K562 (cell line): ENCODE measurements around the gene CDT1. TPM values are rescaled to one million over a fixed set of nuclear protein-coding genes. Genes with fewer than 3 reads are reported as not detected.

Experiments used
- ATF1 ChIP-seq, 2 experiments: fragments of 450-650 bp in 1 of 2; IDR thresholded peaks; 2 replicates each; pipeline ENCODE4 v1.6.1; 2016; ENCODE audit warnings: missing compliant biosample characterization in 1 of 2, missing genetic modification characterization in 1 of 2
- CHD7 ChIP-seq: fragments of 200-600 bp; sonication (generic); IDR thresholded peaks from one replicate; pipeline ENCODE4 v1.6.1; 2012; ENCODE audit warnings: mild to moderate bottlenecking, low read depth, low read length, inconsistent platforms
- DNMT1 ChIP-seq: fragments of 450-650 bp; IDR thresholded peaks from 2 replicates; pipeline ENCODE4 v1.6.1; 2016; ENCODE audit warnings: antibody characterized with exemption, mild to moderate bottlenecking
- ETS1 ChIP-seq: conservative IDR thresholded peaks from 2 replicates; pipeline ENCODE4 v1.6.1; 2011; ENCODE audit warnings: low read depth, mild to moderate bottlenecking, low read length; ENCODE audit not compliant: control insufficient read depth
- FOXO4 ChIP-seq: fragments of 450-650 bp; formaldehyde crosslinking; IDR thresholded peaks from 2 replicates; pipeline ENCODE4 v1.4.0; 2020; ENCODE audit warnings: mild to moderate bottlenecking, moderate library complexity
- MXI1 ChIP-seq: IDR thresholded peaks from 2 replicates; pipeline ENCODE4 v1.6.1; 2011; ENCODE audit warnings: low read depth, mild to moderate bottlenecking, improper control_type of control experiment, low read length
- MYC ChIP-seq, 2 experiments: fragments of 250-450 bp in 1 of 2; sonication (Bioruptor Pico) in 1 of 2; IDR thresholded peaks; 2 replicates each; pipeline versions ENCODE4 v1.5.1 to v1.6.1; 2012 to 2021; ENCODE audit warnings: low read depth in 2 of 2, borderline replicate concordance in 1 of 2, improper control_type of control experiment in 1 of 2, low read length in 1 of 2, mild to moderate bottlenecking in 1 of 2, moderate library complexity in 1 of 2
- NELFE ChIP-seq: IDR thresholded peaks from 2 replicates; pipeline ENCODE4 v1.6.1; 2011; ENCODE audit warnings: mild to moderate bottlenecking; ENCODE audit not compliant: insufficient read depth, insufficient read length
- TCF15 ChIP-seq: fragments of 250-450 bp; sonication (Bioruptor Pico); IDR thresholded peaks from 2 replicates; pipeline ENCODE4 v1.8.0; 2022; ENCODE audit warnings: moderate library complexity, mild to moderate bottlenecking, inconsistent platforms
- ZNF324 ChIP-seq: fragments of 250-450 bp; sonication (Bioruptor Pico); IDR thresholded peaks from 2 replicates; pipeline ENCODE4 v1.4.0; 2020; ENCODE audit warnings: mild to moderate bottlenecking
- polyA plus RNA-seq, 8 experiments: library from polyadenylated mRNA; depleted of rRNA in 4 of 8; stranded (reverse) in 5 of 8; unstranded in 3 of 8; fragments of >200 nt; fragmentation: Nextera tagmentation in 2 of 8; fragmentation: Illumina TruSeq in 1 of 8; extraction: Ambion mirVana in 2 of 8; extraction: Trizol in 1 of 8; gene quantifications; 2 replicates each; pipeline versions ENCODE4 v1.2.1 to v1.2.3, GENCODE V29; 2011 to 2014; ENCODE audit warnings: inconsistent platforms in 1 of 8, missing spikeins in 1 of 8
- total RNA-seq, 7 experiments: library from RNA; depleted of rRNA in 6 of 7; stranded (reverse); fragments of >200 nt in 6 of 7; fragmentation: Illumina TruSeq in 2 of 7; extraction: Trizol in 2 of 7; gene quantifications; 2 replicates each; pipeline versions ENCODE4 v1.2.1 to v1.2.3, GENCODE V29; 2011 to 2021; ENCODE audit warnings: low replicate concordance in 1 of 7

The CDT1 gene
- total and polyA plus RNA-seq, 9 of the 15 experiments (the other 6 are each of a cell fraction or from before 2014, with no cell fraction given) = 0.92 to 178 (median 14.2) TPM

- TF ChIP-seq ETS1 (peak; percentile 67), DNMT1 (no peak), NELFE (no peak), ZNF324 (no peak), CHD7 (peak; percentile 99), TCF15 (CRISPR knock-in tag) (no peak), ATF1 (CRISPR knock-in tag; IDR thresholded peaks at IDR 0.05) (no peak), ATF1 (tag; IDR thresholded peaks at IDR 0.05) (peak; percentile 63), MXI1 (peak; percentile 71; the same call in 1 of the 2 replicates), FOXO4 (CRISPR knock-in tag) (no peak), MYC (IDR thresholded peaks at IDR 0.05; ENCODE audit: low read depth, low read length) (peak; percentile 96), MYC (CRISPR knock-in tag; IDR thresholded peaks at IDR 0.05; ENCODE audit: borderline replicate concordance, low read depth) (no peak)
Observed at GRCh38 chr16:88811769-88812512, 8.4 kb downstream of the CDT1 start, which contains the start of gene APRT (continued).
